Endothelial cell of umbilical vein (primary cell): Measurements from ENCODE around the gene IGSF10. TPM values are rescaled to one million over a fixed set of nuclear protein-coding genes. Genes with fewer than 3 reads are reported as not detected.

Source experiments
- BruUV-seq: library from RNA; stranded (reverse); fragments of 400-500 nt; replicated peaks from 2 replicates; lab custom pipeline; 2021; lab: Mats Ljungman, UMichigan
- CTCF ChIA-PET: fragments of 300-600, 350-600 bp; sonication (Branson Sonifier 250); formaldehyde crosslinking; loops from one replicate; lab custom pipeline; 2021; ENCODE audit warnings: antibody characterized with exemption, inconsistent platforms; lab: Charles Lee
- POLR2A ChIA-PET: fragments of 300-600, 350-600 bp; sonication (Branson Sonifier 250); formaldehyde crosslinking; loops from one replicate; lab custom pipeline; 2021; ENCODE audit warnings: antibody characterized with exemption, inconsistent platforms; lab: Charles Lee
- DNase-seq: peaks from one replicate; pipeline ENCODE4 v3.0.0-alpha.2; 2011; ENCODE audit warnings: low read depth, low spot score
- FAIRE-seq: peaks from 2 replicates; lab custom pipeline; 2011; peaks lifted over from hg19 to GRCh38; lab: Jason Lieb, UNC
- H2AFZ ChIP-seq: 2 replicates; pipeline ENCODE4 v1.6.0; 2012; ENCODE audit warnings: low read depth, low read length, control low read depth, inconsistent platforms
- H3K27ac ChIP-seq: 2 replicates; pipeline ENCODE4 v1.5.1; 2011; ENCODE audit warnings: low read depth, mild to moderate bottlenecking, control low read depth, low read length, moderate library complexity; ENCODE audit not compliant: insufficient read depth
- H3K27me3 ChIP-seq, 2 experiments: 2 replicates each; pipeline versions ENCODE4 v1.6.0 to v1.6.1; 2011; ENCODE audit warnings: low read length in 2 of 2, mixed read lengths in 1 of 2; ENCODE audit not compliant: control insufficient read depth in 2 of 2, insufficient read depth in 2 of 2
- H3K36me3 ChIP-seq, 2 experiments: 2 replicates in 1 of 2; 3 replicates in 1 of 2; pipeline ENCODE4 v1.5.1; 2011; ENCODE audit warnings: low read length in 2 of 2, mild to moderate bottlenecking in 1 of 2, moderate library complexity in 1 of 2; ENCODE audit not compliant: control insufficient read depth in 2 of 2, insufficient read depth in 2 of 2; ENCODE audit errors: extremely low read depth in 1 of 2
- H3K4me1 ChIP-seq: 3 replicates; pipeline ENCODE4 v1.5.1; 2011; ENCODE audit warnings: mild to moderate bottlenecking, low read length; ENCODE audit not compliant: control insufficient read depth, insufficient read depth; ENCODE audit errors: extremely low read depth
- H3K4me2 ChIP-seq: 2 replicates; pipeline ENCODE4 v1.6.1; 2011; ENCODE audit warnings: low read length, control low read depth, mixed read lengths; ENCODE audit not compliant: insufficient read depth
- H3K4me3 ChIP-seq, 3 experiments: fragments of 200-600 bp in 1 of 3; sonication (generic), shearing (Covaris generic) in 1 of 3; replicated peaks in 1 of 3; 2 replicates each; pipeline ENCODE4 v1.5.1; 2011 to 2016; ENCODE audit warnings: control low read depth in 3 of 3, low read length in 3 of 3, mild to moderate bottlenecking in 2 of 3, inconsistent platforms in 1 of 3, low read depth in 1 of 3, moderate library complexity in 1 of 3; ENCODE audit not compliant: insufficient read depth in 1 of 3
- H3K79me2 ChIP-seq: 2 replicates; pipeline ENCODE4 v1.6.0; 2012; ENCODE audit warnings: low read length, inconsistent platforms; ENCODE audit not compliant: control insufficient read depth, insufficient read depth
- H3K9ac ChIP-seq: replicated peaks from 2 replicates; pipeline ENCODE3; 2011; ENCODE audit warnings: low read length, control low read depth; ENCODE audit not compliant: insufficient read depth; ENCODE audit errors: extremely low read depth
- H3K9me1 ChIP-seq: replicated peaks from 3 replicates; pipeline ENCODE4 v1.6.0; 2011; ENCODE audit warnings: mild to moderate bottlenecking, low read length; ENCODE audit not compliant: control insufficient read depth, insufficient read depth; ENCODE audit errors: extremely low read depth
- H3K9me3 ChIP-seq: replicated peaks from 2 replicates; pipeline ENCODE4 v1.5.1; 2012; ENCODE audit warnings: low read length, inconsistent platforms; ENCODE audit not compliant: control insufficient read depth, insufficient read depth
- H4K20me1 ChIP-seq: replicated peaks from 2 replicates; pipeline ENCODE3; 2011; ENCODE audit warnings: mild to moderate bottlenecking, low read length; ENCODE audit not compliant: control insufficient read depth, insufficient read depth; ENCODE audit errors: extremely low read depth
- CTCF ChIP-seq, 2 donors: IDR thresholded peaks; 1 replicate in 1 of 2; 2 replicates in 1 of 2; pipeline ENCODE4 v1.5.1; 2011; ENCODE audit warnings: low read length in 2 of 2, mild to moderate bottlenecking in 2 of 2, moderate library complexity in 2 of 2, control low read depth in 1 of 2, inconsistent platforms in 1 of 2, low read depth in 1 of 2; ENCODE audit not compliant: insufficient read depth in 1 of 2; ENCODE audit errors: extremely low read depth in 1 of 2
- EZH2 ChIP-seq: IDR thresholded peaks from 2 replicates; pipeline ENCODE4 v1.6.1; 2012; ENCODE audit warnings: borderline replicate concordance, low read depth, mild to moderate bottlenecking, moderate library complexity, low read length, inconsistent platforms; ENCODE audit not compliant: severe bottlenecking
- GATA2 ChIP-seq: IDR thresholded peaks from 2 replicates; pipeline ENCODE4 v1.7.0; 2011; ENCODE audit warnings: low read depth, mild to moderate bottlenecking, moderate library complexity, mixed read lengths, low read length; ENCODE audit not compliant: insufficient read length, insufficient read depth
- JUN ChIP-seq: IDR thresholded peaks from 2 replicates; pipeline ENCODE4 v1.6.1; 2011; ENCODE audit warnings: borderline replicate concordance, low read depth; ENCODE audit not compliant: insufficient read length, insufficient read depth
- MYC ChIP-seq: IDR thresholded peaks from one replicate; pipeline ENCODE4 v1.6.1; 2011; ENCODE audit warnings: mild to moderate bottlenecking, low read depth, low read length
- POLR2A ChIP-seq: IDR thresholded peaks from 2 replicates; pipeline ENCODE4 v1.6.1; 2012; ENCODE audit warnings: low read depth, mild to moderate bottlenecking, control low read depth, low read length
- POLR2AphosphoS5 ChIP-seq: IDR thresholded peaks from 2 replicates; pipeline ENCODE4 v1.6.1; 2012; ENCODE audit warnings: low read depth, mild to moderate bottlenecking, control low read depth, low read length, moderate library complexity; ENCODE audit not compliant: insufficient read depth
- dilution Hi-C: fragments of 300-500 bp; cut with MboI; formaldehyde crosslinking; loops from one replicate; pipeline ENCODE4 v1.15.0; 2019; ENCODE audit warnings: low sequenced_read_pairs; ENCODE audit not compliant: extremely low pct_ligation_motif_present
- intact Hi-C: fragments of 100-400 bp; cut with micrococcal nuclease; formaldehyde crosslinking; loops from one replicate; pipeline ENCODE4 v1.10.0; 2022
- polyA plus RNA-seq, 4 experiments: library from polyadenylated mRNA; depleted of rRNA in 3 of 4; stranded (reverse) in 3 of 4; unstranded in 1 of 4; fragments of >200 nt; gene quantifications; 2 replicates each; pipeline versions ENCODE4 v1.2.1 to v1.2.3, GENCODE V29; 2011 to 2012; ENCODE audit warnings: missing spikeins in 1 of 4
- total RNA-seq: library from RNA; stranded (reverse); gene quantifications from 2 replicates; pipeline ENCODE4 v1.2.3, GENCODE V29; 2021

The IGSF10 gene
- total and polyA plus RNA-seq, 2 donors (not counting 3 experiments of a cell fraction or from before 2014, with no cell fraction given) = 0.01 TPM; not detected in 1

DNA sequence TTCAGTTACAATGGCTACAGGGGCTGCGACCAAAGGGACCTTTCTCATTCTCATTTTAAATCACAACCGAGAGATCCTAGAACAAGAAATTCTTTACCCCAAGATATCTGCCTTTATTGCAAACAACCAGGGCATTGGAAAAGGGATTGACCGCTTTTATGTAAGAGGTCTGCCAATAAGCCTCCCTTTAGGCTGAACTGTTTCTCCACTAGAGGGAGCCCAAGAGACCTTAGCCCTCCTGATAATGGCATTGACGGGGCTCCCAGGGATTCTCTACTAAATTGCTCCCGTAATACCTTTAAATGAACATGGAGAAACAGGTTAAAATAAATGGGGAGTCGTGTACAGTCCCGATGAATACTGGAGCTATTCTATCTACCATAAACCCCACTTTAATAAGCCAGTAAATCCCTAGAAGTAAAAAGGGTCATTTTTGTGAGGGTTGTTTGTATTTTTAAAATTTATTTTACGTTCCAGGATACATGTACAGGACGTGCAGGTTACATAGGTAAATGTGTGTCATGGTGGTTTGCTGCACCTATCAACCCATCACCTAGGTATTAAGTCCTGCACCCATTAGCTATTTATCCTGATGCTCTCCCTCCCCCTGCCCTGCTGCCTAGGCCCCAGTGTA is 7.5 kb upstream of the IGSF10 start:
- H4K20me1 ChIP-seq = no peaks in the 10 kb centered on the region
- no peak overlapping the region for H3K27ac ChIP-seq
- dilution Hi-C loops = no loop called here
- no TSS peak for BruUV-seq
- POLR2A ChIA-PET = no interaction called here
- H2AFZ ChIP-seq = no peak overlapping the region
- H3K27me3 ChIP-seq = peaks cover 0 to 2% of the 10 kb centered on the region in 2 experiments
- no peak overlapping the region for H3K4me3 ChIP-seq
- peak; percentile 83 to 86 for TF ChIP-seq CTCF (IDR thresholded peaks at IDR 0.05; ENCODE audit: extremely low read depth in 1 of 2, insufficient read depth in 1 of 2, low read depth in 1 of 2, low read length in 2 of 2)
- no peak for TF ChIP-seq MYC
- no peak for TF ChIP-seq JUN
- H3K4me2 ChIP-seq = no peak overlapping the region
- intact Hi-C loops = loop anchor here (1.0 to 10.0 kb wide), 3 partner anchors 371 to 1106 kb away; no protein-coding TSS in a partner anchor
- no peaks in the 10 kb centered on the region for H3K9me1 ChIP-seq
- no peak overlapping the region for H3K9ac ChIP-seq
- H3K79me2 ChIP-seq = no peaks in the 10 kb centered on the region
- CTCF ChIA-PET = interaction anchor here (0.9 to 7.8 kb wide), 17 partner anchors 9 to 451 kb away, joined by 3 to 171 read pairs (median 5); no protein-coding TSS in a partner anchor
- no peaks in the 10 kb centered on the region for H3K36me3 ChIP-seq
- DNase-seq (peak; percentile 62), FAIRE-seq (peak; percentile 69)
- H3K4me1 ChIP-seq = no peaks in the 10 kb centered on the region
- no peaks in the 10 kb centered on the region for H3K9me3 ChIP-seq

GRCh38 chr3:151467069-151467468 is 6.2 kb upstream of the IGSF10 start:
- H3K9me3 ChIP-seq = no peaks in the 10 kb centered on the region
- CTCF ChIA-PET = interaction anchor here (0.8 to 7.8 kb wide), 21 partner anchors 10 to 1057 kb away, joined by 3 to 171 read pairs (median 4); no protein-coding TSS in a partner anchor
- H3K4me1 ChIP-seq = no peaks in the 10 kb centered on the region
- intact Hi-C loops = loop anchor here (10.0 kb wide), 1 partner anchor 1108 kb away; no protein-coding TSS in a partner anchor
- TF ChIP-seq GATA2 = no peak
- TF ChIP-seq POLR2A = no peak
- no peak for TF ChIP-seq CTCF (IDR thresholded peaks at IDR 0.05; ENCODE audit: extremely low read depth in 1 of 2, insufficient read depth in 1 of 2, low read depth in 1 of 2, low read length in 2 of 2)
- TF ChIP-seq EZH2 = no peak
- no peak for TF ChIP-seq MYC
- TF ChIP-seq POLR2AphosphoS5 = no peak
- no peak for TF ChIP-seq JUN
- H3K27me3 ChIP-seq = peaks cover 3 to 9% of the 10 kb centered on the region in 2 experiments
- H3K79me2 ChIP-seq = no peaks in the 10 kb centered on the region
- POLR2A ChIA-PET = no interaction called here
- H3K9ac ChIP-seq = no peak overlapping the region
- DNase-seq (no peak), FAIRE-seq (no peak)
- no peak overlapping the region for H3K27ac ChIP-seq
- no peaks in the 10 kb centered on the region for H4K20me1 ChIP-seq
- H3K4me2 ChIP-seq = no peak overlapping the region
- H3K9me1 ChIP-seq = no peaks in the 10 kb centered on the region
- dilution Hi-C loops = no loop called here
- H2AFZ ChIP-seq = no peak overlapping the region
- H3K4me3 ChIP-seq = no peak overlapping the region
- BruUV-seq = no TSS peak
- H3K36me3 ChIP-seq = no peaks in the 10 kb centered on the region
